CD4-positive, alpha-beta T cell treated with Interferon alpha-2 for 1 hour (primary cell): ENCODE results near the gene CYP2A7.
A peak's percentile ranks its signal among the peaks of the same experiment; 100 is the strongest.
"Not testable (repeated sequence)": the region's sequence is repeated elsewhere in the genome, so short reads cannot be mapped to it uniquely, and the experiment has no call there.

ENCODE experiments used
- DNase-seq, 2 donors: peaks; one replicate each; pipeline ENCODE4 v3.0.0-alpha.2; 2020 to 2022

Gene CYP2A7

GRCh38 chr19:40896843-40897789, 15.1 kb upstream of the CYP2A7 start:
- not testable (repeated sequence) for DNase-seq

GRCh38 chr19:40896418-40896796, 14.4 kb upstream of the CYP2A7 start:
- no peak for DNase-seq

- DNase-seq: no peak
These were observed 11.1 kb upstream of the CYP2A7 start for GRCh38 chr19:40893112-40893511.

- DNase-seq: no peak
These were observed 7.3 kb upstream of the CYP2A7 start for GRCh38 chr19:40889366-40889765.

GRCh38 chr19:40888191-40888590, 6.2 kb upstream of the CYP2A7 start:
- DNase-seq: no peak

- DNase-seq: not testable (repeated sequence)
These were observed 2.3 kb upstream of the CYP2A7 start for GRCh38 chr19:40884187-40884931.

GRCh38 chr19:40879349-40879748, 2.7 kb downstream of the CYP2A7 start:
- not testable (repeated sequence) for DNase-seq

GRCh38 chr19:40875526-40875951, 6.5 kb downstream of the CYP2A7 start:
- peak; percentile 88 to 93 for DNase-seq

GRCh38 chr19:40874874-40875273, 7.2 kb downstream of the CYP2A7 start:
- DNase-seq: not testable (repeated sequence)

- DNase-seq: not testable (repeated sequence)
These were observed 8.2 kb downstream of the CYP2A7 start for GRCh38 chr19:40873873-40874272.

GRCh38 chr19:40872209-40872608, 9.8 kb downstream of the CYP2A7 start:
- no peak for DNase-seq

- no peak for DNase-seq
These were observed 14.3 kb downstream of the CYP2A7 start for GRCh38 chr19:40867701-40868100.

- DNase-seq: not testable (repeated sequence)
These were observed 17.1 kb downstream of the CYP2A7 start for GRCh38 chr19:40864739-40865496.

GRCh38 chr19:40862785-40863184, 19.2 kb downstream of the CYP2A7 start:
- DNase-seq: no peak

GRCh38 chr19:40862333-40862732, 19.7 kb downstream of the CYP2A7 start:
- DNase-seq: no peak

- no peak for DNase-seq
These were observed 23.9 kb downstream of the CYP2A7 start for GRCh38 chr19:40858109-40858508.

- not testable (repeated sequence) for DNase-seq
These were observed 29.4 kb downstream of the CYP2A7 start for GRCh38 chr19:40852467-40853152.

GRCh38 chr19:40850277-40850676, 31.8 kb downstream of the CYP2A7 start, which contains the start of gene CYP2A6:
CYP2A6 (minus strand) TSS chr19:40850447; CDS start chr19:40850426, 21 bp downstream.
- DNase-seq: not testable (repeated sequence)

GRCh38 chr19:40846722-40847121, 35.3 kb downstream of the CYP2A7 start:
- not testable (repeated sequence) for DNase-seq

GRCh38 chr19:40843653-40844052, 38.4 kb downstream of the CYP2A7 start:
- peak; percentile 89 to 90 for DNase-seq

- DNase-seq: not testable (repeated sequence)
These were observed 38.9 kb downstream of the CYP2A7 start for GRCh38 chr19:40842997-40843652.

- DNase-seq: not testable (repeated sequence)
These were observed 40.0 kb downstream of the CYP2A7 start for GRCh38 chr19:40842012-40842411.
